A172 (cell line): ENCODE results near the gene CUL2. TPM values are rescaled to one million over a fixed set of nuclear protein-coding genes. Genes with fewer than 3 reads are reported as not detected.
"Not testable (repeated sequence)": the region's sequence is repeated elsewhere in the genome, so short reads cannot be mapped to it uniquely, and the experiment has no call there.

Source experiments
- DNase-seq: peaks from one replicate; pipeline ENCODE4 v3.0.0-alpha.2; 2015; ENCODE audit warnings: low spot score
- total RNA-seq: library from RNA; depleted of rRNA; stranded (reverse); fragments of >200 nt; shearing (Covaris generic); gene quantifications from 2 replicates; pipeline ENCODE4 v1.2.3, GENCODE V29; 2014

The CUL2 gene
- total RNA-seq, 1 experiment from 2014 or later, result 38.9 TPM

DNA sequence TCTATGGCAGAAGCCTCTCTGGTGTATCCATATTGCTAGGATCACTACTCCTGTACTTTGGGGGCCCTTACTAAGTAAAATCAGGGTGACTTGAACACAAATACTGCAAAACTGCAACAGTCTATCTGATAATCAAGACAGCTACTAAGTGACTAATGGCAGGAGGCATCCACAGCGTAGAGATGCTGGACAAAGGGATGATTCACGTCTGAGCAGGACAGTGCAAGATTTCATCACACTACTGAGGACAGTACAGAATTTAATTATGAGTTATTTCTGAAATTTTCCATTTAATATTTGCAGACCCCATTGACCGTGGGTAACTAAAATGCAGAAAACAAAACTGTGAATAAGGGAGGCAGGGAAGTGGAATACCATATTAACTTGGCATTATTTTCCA is 10.4 kb downstream of the CUL2 start:
- DNase-seq, result peak; percentile 73

DNA sequence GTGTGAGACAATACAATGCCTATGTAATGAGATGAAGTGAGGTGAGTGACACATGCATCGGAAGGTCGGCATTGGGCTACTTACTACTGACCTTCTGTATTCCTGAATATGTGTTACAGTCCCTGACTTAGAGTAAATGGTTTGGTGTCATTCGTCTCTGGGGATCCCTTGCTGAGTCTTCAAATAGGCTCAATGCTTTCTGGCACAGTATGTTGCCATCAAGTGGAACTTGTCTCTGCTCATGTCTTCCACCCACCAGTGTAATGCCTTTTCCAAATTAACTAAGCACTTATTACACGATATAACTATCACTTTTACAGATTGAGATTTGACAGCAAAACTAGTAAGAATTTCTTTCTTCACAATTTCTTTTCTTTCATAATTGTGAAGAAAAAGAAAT is 10.9 kb downstream of the CUL2 start:
- DNase-seq, result no peak

DNA sequence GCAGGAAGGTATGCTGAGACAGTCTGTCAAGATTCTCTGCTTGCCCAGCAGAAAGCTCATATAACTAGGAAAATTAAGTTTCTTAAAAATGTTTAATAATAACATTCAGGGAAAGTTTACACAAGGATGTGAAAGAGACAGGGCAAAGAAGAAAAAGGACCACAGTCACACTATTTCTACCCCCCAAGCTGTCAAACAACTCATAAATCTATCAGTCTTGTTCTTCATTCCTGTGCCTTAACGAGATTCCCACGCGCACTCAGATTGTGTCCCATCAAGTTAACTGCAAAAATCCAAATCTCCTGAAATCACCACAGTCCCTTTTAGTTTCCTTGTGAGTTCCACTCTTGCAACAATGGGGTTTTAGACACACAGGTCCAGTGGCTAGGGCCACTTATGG is 14.9 kb downstream of the CUL2 start:
- DNase-seq, result no peak

DNA sequence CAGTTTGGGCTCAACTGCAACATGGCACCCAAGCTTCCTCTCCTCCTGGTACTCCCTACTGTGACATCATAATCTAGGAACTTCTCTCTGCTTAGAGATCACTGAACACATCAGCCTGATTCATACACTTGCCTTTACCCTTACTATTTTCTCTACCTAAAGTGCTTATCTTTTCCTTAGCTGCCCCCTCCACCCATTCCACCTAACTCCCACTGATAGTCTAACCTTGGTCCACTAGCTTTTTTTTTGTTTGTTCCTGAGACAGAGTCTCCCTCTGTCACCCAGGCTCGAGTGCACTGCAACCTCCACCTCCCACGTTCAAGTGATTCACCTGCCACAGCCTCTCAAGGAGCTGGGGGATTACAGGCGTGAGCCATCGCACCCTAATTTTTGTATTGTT is 15.9 kb downstream of the CUL2 start:
- DNase-seq, result peak; percentile 27

GRCh38 chr10:35070521-35070920 is 19.6 kb downstream of the CUL2 start:
- DNase-seq, result no peak

- DNase-seq, result no peak
These were observed 26.2 kb downstream of the CUL2 start for GRCh38 chr10:35063837-35064454.

DNA sequence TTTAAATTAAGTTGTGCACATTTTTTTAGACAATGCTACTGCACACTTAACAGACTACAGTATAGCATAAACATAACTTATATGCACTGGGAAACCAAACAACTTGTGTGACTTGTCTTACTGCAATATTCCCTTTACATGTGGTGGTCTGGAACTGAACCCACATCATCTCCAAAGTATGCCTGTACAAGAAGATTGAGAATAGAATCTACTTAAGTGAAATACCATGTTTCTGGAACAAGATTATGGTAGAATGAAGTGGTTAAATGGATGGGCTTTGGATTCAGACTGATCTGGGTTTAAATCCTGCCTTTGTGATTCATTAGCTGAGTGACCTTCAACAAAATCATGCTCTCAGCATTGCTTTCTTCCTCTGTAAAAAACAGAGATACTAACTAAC is 30.7 kb downstream of the CUL2 start:
- no peak for DNase-seq

- DNase-seq, result no peak
These were observed 31.5 kb downstream of the CUL2 start for GRCh38 chr10:35058686-35059085.

GRCh38 chr10:35058134-35058533 is 32.0 kb downstream of the CUL2 start:
- peak; percentile 92 for DNase-seq

DNA sequence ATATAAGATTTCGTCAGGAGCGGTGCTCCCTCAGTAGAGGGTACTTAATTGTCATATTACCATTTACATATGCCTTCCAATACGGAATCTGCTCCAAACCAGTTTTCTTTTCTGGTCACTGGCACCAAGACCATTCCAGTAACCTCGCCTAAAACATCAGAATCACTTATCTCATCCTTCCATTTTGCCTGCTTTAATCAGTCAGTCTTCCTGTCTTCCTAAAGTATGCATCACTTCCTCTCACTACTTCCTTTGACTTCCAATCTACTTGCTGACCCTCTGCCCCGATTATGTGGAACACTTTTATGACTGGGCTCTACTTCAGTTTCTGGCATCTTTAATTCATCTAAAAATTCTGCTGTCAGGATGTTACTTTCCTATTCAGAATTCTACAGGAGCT is 33.5 kb downstream of the CUL2 start:
- DNase-seq, result peak; percentile 31

- no peak for DNase-seq
These were observed 34.0 kb downstream of the CUL2 start for GRCh38 chr10:35056133-35056532.

- no peak for DNase-seq
These were observed 39.6 kb downstream of the CUL2 start for GRCh38 chr10:35050568-35050967.

- DNase-seq, result no peak
These were observed 44.1 kb downstream of the CUL2 start for GRCh38 chr10:35046074-35046473.

GRCh38 chr10:35045275-35045674 is 44.9 kb downstream of the CUL2 start:
- not testable (repeated sequence) for DNase-seq

DNA sequence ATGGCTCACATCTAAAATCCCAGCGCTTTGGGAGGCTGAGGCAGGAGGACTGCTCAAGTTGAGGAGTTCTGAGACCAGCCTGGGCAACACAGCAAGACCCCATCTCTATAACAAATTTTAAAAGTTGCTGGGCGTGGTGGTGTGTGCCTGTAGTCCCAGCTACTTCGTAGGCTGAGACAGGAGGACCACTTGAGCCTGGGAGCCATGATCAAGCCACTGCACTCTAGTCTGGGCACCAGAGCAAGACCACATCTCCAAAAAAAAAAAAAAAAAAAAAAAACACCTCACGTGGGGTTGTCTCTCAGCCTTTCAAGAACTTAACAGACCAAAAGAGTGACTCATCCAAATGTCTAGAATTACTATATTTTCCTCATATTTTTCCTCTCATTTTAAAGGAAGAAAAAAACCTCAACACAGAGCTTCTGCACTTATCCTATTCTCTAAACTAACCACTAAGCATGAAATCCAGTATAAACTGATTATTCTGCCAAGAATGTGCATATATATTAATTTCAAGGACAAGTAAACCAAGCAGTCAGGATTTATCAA is 46.3 kb downstream of the CUL2 start:
- DNase-seq, result no peak

GRCh38 chr10:35042783-35043182 is 47.4 kb downstream of the CUL2 start:
- no peak for DNase-seq

- DNase-seq, result no peak
These were observed 48.6 kb downstream of the CUL2 start for GRCh38 chr10:35041502-35041879.

GRCh38 chr10:35040760-35041501 is 49.2 kb downstream of the CUL2 start:
- DNase-seq, result peak; percentile 72

- DNase-seq, result no peak
These were observed 53.0 kb downstream of the CUL2 start for GRCh38 chr10:35037104-35037503.

GRCh38 chr10:35035606-35036005 is 54.5 kb downstream of the CUL2 start:
- no peak for DNase-seq

DNA sequence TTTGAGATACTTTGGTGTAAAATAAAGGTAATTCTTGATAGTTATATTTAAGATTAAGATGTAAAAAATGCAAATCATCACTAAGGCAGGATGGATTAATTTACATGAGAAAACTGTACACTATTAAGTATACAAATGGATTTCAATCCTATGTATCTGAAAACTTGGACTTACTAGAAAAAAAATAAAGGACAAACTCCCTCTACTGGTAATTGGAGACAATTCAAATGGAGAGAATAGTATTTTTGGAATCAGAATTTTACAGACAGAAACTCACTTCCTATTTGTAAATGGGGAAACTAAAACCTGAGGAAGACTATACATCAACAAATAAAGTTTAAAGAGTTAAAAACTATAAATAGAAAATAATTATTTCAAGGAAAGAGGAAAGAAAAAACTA is 62.6 kb downstream of the CUL2 start:
- DNase-seq, result peak; percentile 26

- DNase-seq, result peak; percentile 27
These were observed 64.2 kb downstream of the CUL2 start for GRCh38 chr10:35025916-35026315.

GRCh38 chr10:35020481-35020880 is 69.7 kb downstream of the CUL2 start:
- DNase-seq, result no peak
